HG02973 (cell line): Measurements from ENCODE around the gene SCG5.

Experiments used
- ATAC-seq: cut with Tn5 transposase; IDR thresholded peaks from one replicate; pipeline ENCODE4 v1.9.1; 2021; ENCODE audit warnings: moderate library complexity; ENCODE audit not compliant: unreplicated experiment

Gene SCG5

DNA sequence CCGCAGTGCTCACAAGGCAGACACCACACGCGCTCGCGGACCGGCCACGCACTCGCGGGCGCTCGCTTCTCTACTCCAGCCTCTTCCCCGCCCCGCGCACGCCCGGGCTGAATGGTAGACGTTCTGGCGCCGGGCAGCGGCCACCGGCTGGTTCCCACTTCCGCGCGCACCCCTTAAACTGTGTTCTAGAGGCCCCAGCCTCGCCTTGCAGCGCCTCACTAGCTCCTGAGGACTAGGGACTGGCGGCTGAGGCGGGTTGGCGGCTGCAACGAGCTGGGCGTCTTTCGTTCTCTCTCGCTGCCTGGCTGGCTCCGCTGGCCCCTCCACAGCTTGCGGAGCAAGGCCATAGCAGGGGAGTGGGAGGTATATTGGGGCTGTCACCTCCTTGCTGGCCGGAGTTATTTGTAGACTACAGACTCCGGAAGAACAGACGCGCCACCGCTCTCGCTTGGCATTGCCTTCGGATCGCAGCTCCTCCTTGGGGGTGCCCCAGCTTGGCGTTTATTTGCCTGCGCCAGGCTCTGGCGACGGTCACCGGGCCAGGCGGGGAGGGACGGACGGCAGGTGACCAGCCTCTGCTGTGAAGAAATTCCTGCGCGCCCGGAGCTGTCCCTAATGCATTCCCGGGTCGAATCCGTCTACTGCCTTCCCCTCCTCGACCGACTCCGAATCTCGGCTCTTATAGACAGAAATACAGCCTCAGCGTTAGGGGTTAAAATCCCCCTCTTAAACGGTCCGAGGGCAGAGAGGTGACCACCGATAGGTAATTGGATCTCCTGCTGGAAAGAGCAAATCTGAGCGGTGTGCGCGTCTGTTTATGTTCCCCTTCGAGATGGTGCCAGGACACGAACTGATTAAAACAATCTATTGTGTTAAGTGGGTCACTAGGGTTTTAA, 77.6 kb downstream of the SCG5 start:
- no peak for ATAC-seq

- no peak for ATAC-seq
These were observed 80.1 kb downstream of the SCG5 start for GRCh38 chr15:32721596-32721995.

DNA sequence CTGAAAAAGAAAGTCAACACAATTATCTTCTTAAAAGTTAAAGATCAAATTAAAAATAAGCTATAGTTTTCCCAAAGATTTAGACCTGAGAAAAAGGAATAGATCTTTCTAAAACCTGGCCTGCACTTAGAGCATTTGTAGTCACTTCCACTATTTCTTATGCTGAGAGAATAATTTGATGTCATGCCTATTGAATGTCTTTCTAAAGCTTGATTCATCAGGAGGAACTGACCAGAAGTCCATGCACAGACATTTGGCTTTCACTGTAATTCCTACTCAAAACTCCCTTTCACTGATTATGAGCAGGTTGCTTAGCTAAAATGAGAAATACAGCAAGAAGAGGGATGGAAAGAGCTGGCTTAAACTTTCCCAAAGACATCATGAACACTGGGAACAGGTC, 80.6 kb downstream of the SCG5 start:
- no peak for ATAC-seq

DNA sequence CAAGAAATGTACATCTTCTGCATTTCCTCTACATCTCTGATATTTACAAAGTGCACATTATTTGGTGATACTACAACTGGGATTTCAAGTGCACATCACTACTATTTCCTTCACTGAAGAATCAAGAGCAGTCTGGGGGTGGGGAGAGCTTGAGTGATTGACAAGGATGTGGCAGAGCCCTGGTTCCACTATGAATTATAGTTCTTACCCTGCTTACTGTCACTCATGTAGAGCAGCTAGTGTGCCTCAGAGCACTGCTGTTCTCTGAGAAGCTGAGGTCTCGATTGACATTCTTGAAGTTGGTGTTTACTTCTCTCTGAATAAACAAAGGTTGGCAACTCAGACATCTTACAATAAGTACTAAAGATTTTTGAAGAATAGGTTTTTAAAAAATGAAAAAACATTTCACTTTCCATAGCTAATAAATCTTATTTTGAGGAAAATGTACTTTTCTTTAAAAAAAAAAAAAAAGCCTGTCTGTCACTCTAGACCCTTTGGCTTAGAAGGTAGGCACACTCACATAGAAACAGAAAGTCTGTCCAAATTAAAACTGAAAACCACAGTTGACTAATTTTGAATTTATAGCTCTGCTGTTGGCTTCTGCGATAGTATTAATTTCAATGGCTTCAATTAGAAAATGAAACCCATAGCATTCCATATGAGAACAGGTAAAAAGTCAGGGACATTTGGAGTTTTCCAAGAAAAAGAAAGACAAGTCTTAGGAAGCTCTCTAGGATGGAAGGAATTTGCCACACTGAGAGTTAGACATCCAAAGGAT, 81.8 kb downstream of the SCG5 start:
- ATAC-seq: peak; percentile 89

DNA sequence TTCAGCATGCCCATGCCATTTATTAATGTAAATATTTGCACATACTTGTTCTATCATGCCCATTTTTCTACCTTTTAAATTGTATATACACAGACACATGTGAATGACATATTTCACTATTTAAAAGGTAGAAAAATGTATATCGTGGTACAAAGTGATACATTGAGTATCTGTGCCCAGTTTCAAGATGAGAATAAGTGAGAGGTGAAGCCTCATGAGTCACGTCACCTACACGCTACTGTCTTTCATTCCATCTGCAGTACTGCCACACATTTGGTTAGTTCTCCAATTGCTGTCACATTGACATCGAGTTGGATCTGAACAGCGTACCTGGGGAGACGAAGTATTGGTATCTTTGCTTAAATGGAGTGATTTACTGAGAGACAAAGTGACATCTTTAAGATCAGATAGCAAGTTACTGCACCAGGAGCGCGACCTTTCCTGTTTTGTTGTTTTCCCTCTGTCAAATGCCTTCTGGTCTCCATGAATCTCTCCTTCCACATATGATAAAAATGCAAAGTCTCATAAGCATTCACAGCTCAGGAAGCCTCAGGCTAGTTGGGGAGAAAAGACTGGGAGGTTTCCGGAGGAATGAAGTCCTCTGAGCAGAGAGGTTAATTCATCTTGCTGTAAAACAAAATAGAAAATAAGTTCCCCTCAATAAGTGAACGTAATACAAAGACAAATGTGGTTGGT, 88.3 kb downstream of the SCG5 start:
- ATAC-seq: no peak

- ATAC-seq: no peak
These were observed 89.5 kb downstream of the SCG5 start for GRCh38 chr15:32730677-32731654.

DNA sequence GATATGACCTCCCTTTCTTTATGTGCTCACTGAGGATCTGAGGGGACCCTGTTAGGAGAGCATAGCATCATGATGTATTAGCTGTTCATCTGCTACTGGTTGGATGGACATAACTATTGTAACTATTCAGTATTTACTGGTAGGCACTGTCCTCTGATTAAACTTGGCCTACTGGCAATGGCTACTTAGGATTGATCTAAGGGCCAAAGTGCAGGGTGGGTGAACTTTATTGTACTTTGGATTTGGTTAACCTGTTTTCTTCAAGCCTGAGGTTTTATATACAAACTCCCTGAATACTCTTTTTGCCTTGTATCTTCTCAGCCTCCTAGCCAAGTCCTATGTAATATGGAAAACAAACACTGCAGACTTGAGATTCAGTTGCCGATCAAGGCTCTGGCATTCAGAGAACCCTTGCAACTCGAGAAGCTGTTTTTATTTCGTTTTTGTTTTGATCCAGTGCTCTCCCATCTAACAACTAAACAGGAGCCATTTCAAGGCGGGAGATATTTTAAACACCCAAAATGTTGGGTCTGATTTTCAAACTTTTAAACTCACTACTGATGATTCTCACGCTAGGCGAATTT, 91.2 kb downstream of the SCG5 start:
- ATAC-seq: no peak

DNA sequence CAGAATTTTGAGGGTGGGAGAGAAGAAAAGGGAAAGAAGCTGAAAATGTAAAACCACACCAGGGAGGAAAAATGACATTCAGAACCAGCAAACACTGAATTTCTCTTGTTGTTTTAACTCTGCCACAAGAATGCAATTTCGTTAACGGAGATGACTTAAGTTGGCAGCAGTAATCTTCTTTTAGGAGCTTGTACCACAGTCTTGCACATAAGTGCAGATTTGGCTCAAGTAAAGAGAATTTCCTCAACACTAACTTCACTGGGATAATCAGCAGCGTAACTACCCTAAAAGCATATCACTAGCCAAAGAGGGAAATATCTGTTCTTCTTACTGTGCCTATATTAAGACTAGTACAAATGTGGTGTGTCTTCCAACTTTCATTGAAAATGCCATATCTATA, 91.8 kb downstream of the SCG5 start:
- no peak for ATAC-seq

DNA sequence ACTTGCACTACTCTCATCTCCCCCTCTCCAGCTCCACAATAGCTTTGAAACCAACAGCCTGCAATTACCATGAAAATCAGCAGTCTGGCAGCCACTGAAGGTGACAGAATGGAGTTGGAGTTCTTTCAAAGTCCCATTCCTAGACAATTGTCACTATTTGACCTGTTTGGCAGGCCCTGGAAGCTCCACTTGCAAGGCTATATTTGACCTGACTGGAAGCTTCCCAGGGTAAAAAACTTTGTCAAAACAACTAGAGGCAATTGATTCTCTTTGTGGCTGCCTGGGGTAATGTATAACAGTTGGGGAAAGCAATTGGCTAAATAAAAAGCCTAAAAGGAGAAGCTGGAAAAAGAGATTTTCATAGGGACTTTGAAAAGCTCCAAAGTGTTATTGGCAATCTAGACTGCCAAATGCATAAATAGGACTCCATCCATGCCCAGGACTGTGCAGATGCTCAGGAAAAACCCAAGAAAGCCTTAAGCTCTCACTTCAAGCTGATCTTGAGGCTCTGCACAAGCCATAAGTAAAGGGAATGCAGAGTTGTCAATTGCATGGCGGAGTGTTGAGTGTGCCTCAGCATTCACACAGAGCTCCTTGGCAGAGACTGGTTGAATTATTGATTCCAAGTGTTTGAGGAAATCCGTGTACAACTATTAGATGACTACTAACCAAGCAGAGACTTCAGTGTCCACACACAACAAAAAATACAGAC, 94.6 kb downstream of the SCG5 start:
- ATAC-seq: no peak

DNA sequence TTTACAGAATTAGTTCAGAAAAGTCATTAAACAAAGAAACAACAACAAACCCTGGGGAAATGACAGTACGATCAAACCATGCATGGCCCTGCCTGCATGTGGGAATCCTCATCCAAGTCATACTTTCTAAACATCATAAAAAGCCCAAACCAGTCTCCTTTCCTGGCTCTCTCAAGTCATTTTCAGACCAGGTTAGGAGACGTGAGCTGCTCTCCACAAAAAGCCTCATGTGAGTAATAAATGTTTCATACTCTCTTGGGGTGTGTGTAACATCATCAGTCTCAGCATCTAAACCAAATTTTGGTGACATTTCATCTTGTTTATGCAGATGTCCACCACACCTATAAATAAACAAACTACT, 95.2 kb downstream of the SCG5 start:
- no peak for ATAC-seq

DNA sequence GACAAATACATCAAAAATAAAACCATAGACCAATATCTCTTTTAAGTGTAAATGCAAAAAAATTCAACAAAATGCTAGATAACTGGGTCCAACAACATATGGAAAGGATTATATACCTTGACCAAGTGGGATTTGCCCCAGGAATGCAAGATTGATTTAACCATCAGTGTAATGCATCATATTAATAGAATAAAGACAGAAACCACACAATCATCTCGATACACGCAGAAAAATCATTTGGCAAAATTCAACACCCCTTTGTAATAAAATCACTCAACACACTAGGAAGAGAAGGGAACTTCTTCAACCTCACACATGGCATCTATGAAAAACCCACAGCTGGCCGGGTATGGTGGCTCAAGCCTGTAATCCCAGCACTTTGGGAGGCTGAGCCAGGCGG, 95.8 kb downstream of the SCG5 start:
- no peak for ATAC-seq

DNA sequence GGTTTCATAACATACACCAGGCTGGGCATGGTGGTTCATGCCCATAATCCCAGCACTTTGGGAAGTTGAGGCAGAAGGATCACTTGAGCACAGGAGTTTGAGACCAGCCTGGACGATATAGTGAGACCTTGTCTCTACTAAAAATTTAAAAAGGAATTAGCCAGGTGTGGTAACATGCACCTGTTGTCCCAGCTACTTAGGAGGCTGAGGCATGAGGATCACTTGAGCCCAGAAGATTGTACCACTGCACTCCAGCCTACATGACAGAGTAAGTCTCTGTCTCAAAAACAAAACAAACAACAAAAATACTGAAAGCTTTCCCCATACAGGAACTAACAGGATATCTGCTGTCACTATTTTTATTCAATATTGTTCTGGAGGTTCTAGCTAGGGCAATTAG, 97.2 kb downstream of the SCG5 start:
- no peak for ATAC-seq

GRCh38 chr15:32739522-32740063, 98.1 kb downstream of the SCG5 start:
- no peak for ATAC-seq

- no peak for ATAC-seq
These were observed 102.1 kb downstream of the SCG5 start for GRCh38 chr15:32743411-32744140.

- no peak for ATAC-seq
These were observed 104.8 kb downstream of the SCG5 start for GRCh38 chr15:32746116-32746857.
